Nephron progenitor cell (in vitro differentiated cells): ENCODE results near the gene INPP5D.
"Not testable (repeated sequence)": the region's sequence is repeated elsewhere in the genome, so short reads cannot be mapped to it uniquely, and the experiment has no call there.

Experiments used
- DNase-seq: peaks from one replicate; pipeline ENCODE4 v3.0.0; 2021
- H3K27ac Mint-ChIP-seq: 2 replicates; pipeline ENCODE4 v1.8.0; 2021; ENCODE audit warnings: mild to moderate bottlenecking, moderate library complexity, mixed read lengths
- H3K27me3 Mint-ChIP-seq: 2 replicates; pipeline ENCODE4 v1.8.0; 2021; ENCODE audit warnings: mild to moderate bottlenecking, low read depth, mixed read lengths; ENCODE audit not compliant: poor library complexity
- H3K36me3 Mint-ChIP-seq: 2 replicates; pipeline ENCODE4 v1.8.0; 2021; ENCODE audit warnings: low read depth, mixed read lengths
- H3K4me1 Mint-ChIP-seq: 2 replicates; pipeline ENCODE4 v1.8.0; 2021; ENCODE audit warnings: mixed read lengths
- H3K4me3 Mint-ChIP-seq: 2 replicates; pipeline ENCODE4 v1.8.0; 2021; ENCODE audit warnings: mild to moderate bottlenecking, moderate library complexity, mixed read lengths
- H3K9me3 Mint-ChIP-seq: 2 replicates; pipeline ENCODE4 v1.8.0; 2021; ENCODE audit warnings: mild to moderate bottlenecking, moderate library complexity, mixed read lengths
- TF ChIP-seq, protein P1 (sequence below): fragments of 200-600 bp; sonication (generic); IDR thresholded peaks from 2 replicates; pipeline ENCODE4 v1.5.0; 2021; ENCODE audit warnings: antibody characterized with exemption

INPP5D gene

GRCh38 chr2:233013027-233013461 lies 47.1 kb upstream of the INPP5D start, which contains the start of gene NGEF:
NGEF (minus strand) TSS chr2:233013256; CDS start chr2:232974890, 38,366 bp downstream.
- Mint-ChIP-seq H3K27me3 (peaks cover 12% of the 10 kb centered on the region), H3K4me1 (peaks cover 22% of the 10 kb centered on the region), H3K27ac (peak within 1 kb of the TSS; percentile 48), H3K4me3 (no peak within 1 kb of the TSS), H3K9me3 (no peaks in the 10 kb centered on the region), H3K36me3 (no peaks in the 10 kb centered on the region)
- TF ChIP-seq, protein P1, sequence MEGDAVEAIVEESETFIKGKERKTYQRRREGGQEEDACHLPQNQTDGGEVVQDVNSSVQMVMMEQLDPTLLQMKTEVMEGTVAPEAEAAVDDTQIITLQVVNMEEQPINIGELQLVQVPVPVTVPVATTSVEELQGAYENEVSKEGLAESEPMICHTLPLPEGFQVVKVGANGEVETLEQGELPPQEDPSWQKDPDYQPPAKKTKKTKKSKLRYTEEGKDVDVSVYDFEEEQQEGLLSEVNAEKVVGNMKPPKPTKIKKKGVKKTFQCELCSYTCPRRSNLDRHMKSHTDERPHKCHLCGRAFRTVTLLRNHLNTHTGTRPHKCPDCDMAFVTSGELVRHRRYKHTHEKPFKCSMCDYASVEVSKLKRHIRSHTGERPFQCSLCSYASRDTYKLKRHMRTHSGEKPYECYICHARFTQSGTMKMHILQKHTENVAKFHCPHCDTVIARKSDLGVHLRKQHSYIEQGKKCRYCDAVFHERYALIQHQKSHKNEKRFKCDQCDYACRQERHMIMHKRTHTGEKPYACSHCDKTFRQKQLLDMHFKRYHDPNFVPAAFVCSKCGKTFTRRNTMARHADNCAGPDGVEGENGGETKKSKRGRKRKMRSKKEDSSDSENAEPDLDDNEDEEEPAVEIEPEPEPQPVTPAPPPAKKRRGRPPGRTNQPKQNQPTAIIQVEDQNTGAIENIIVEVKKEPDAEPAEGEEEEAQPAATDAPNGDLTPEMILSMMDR: no peak
- no peak for DNase-seq

DNA sequence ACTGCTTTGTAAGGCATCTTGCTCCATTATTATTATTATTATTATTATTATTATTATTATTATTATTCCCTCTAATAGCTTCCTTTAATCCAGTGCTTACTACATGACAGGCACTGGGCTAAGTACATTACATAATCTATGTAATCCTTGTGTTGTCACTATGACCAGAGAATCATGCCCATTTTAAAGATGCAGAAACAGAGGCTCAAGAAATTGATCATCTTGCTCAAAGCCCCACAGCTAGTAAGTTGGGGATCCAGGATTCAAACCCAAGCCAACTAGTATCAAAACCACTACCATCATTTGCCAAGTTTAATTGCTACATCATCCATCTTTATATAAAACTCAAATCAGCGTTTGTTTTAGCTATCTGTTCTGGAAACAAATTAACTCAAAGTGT lies 46.5 kb upstream of the INPP5D start:
- TF ChIP-seq, protein P1: no peak
- H3K27me3 Mint-ChIP-seq: peaks cover 12% of the 10 kb centered on the region
- no peaks in the 10 kb centered on the region for H3K36me3 Mint-ChIP-seq
- peaks cover 22% of the 10 kb centered on the region for H3K4me1 Mint-ChIP-seq
- no peaks in the 10 kb centered on the region for H3K9me3 Mint-ChIP-seq
- no peak overlapping the region for H3K27ac Mint-ChIP-seq
- DNase-seq: no peak
- no peak overlapping the region for H3K4me3 Mint-ChIP-seq

GRCh38 chr2:233015019-233015645 lies 45.0 kb upstream of the INPP5D start:
- TF ChIP-seq, protein P1: no peak
- DNase-seq: no peak
- Mint-ChIP-seq H3K4me1 (peaks cover 22% of the 10 kb centered on the region), H3K4me3 (no peak overlapping the region), H3K27ac (peak overlapping the region; percentile 2), H3K36me3 (no peaks in the 10 kb centered on the region), H3K9me3 (no peaks in the 10 kb centered on the region), H3K27me3 (peaks cover 15% of the 10 kb centered on the region)

GRCh38 chr2:233017947-233018346 lies 42.2 kb upstream of the INPP5D start:
- TF ChIP-seq, protein P1: no peak
- H3K27me3 Mint-ChIP-seq: peaks cover 15% of the 10 kb centered on the region
- no peak overlapping the region for H3K27ac Mint-ChIP-seq
- H3K4me3 Mint-ChIP-seq: no peak overlapping the region
- no peak for DNase-seq
- no peaks in the 10 kb centered on the region for H3K9me3 Mint-ChIP-seq
- H3K4me1 Mint-ChIP-seq: peaks cover 1% of the 10 kb centered on the region
- no peaks in the 10 kb centered on the region for H3K36me3 Mint-ChIP-seq

- not testable (repeated sequence) for H3K36me3 Mint-ChIP-seq, H3K9me3 Mint-ChIP-seq, DNase-seq, H3K4me3 Mint-ChIP-seq, H3K27ac Mint-ChIP-seq, H3K4me1 Mint-ChIP-seq
- H3K27me3 Mint-ChIP-seq: peaks cover 15% of the 10 kb centered on the region
Measured at GRCh38 chr2:233019610-233020009, 40.5 kb upstream of the INPP5D start.

DNA sequence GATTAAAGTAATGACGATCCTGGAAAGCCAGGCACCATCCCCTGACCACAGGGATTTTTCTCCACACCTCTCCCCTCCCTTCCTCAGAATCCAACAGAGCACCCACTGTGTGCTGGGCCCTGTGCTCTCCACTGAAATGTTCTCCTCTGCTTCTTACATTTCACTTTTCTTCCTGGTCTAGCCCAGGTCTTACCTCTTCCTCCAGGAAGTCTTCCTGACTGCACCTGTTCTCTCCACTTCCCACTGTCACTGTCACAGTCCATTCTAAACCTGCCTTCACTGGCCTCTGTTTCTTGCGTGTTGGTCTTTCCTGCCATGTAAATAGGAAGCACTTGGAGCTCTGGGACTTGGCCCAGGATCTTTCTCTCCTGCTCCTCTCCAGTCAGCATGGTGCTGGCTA lies 39.7 kb upstream of the INPP5D start:
- no peak for DNase-seq
- no peaks in the 10 kb centered on the region for H3K9me3 Mint-ChIP-seq
- no peak overlapping the region for H3K4me3 Mint-ChIP-seq
- no peak overlapping the region for H3K27ac Mint-ChIP-seq
- TF ChIP-seq, protein P1: no peak
- peaks cover 12% of the 10 kb centered on the region for H3K27me3 Mint-ChIP-seq
- no peaks in the 10 kb centered on the region for H3K4me1 Mint-ChIP-seq
- no peaks in the 10 kb centered on the region for H3K36me3 Mint-ChIP-seq
